Activated CD4-positive, alpha-beta T cell treated with anti-CD3 and anti-CD28 coated beads for 36 hours (primary cell): ENCODE results near the gene INPP5B. TPM values are rescaled to one million over a fixed set of nuclear protein-coding genes. Genes with fewer than 3 reads are reported as not detected.
A peak's percentile ranks its signal among the peaks of the same experiment; 100 is the strongest.

Experiments used
- ATAC-seq: fragments of 200-7000 bp; cut with Tn5 transposase; one replicate; pipeline ENCODE4 v1.10.0; 2021; ENCODE audit warnings: mild to moderate bottlenecking, moderate library complexity
- CTCF ChIA-PET: fragments of 350-600 bp; sonication (Branson Sonifier 250); formaldehyde crosslinking; loops from one replicate; lab custom pipeline; 2021; ENCODE audit warnings: antibody characterized with exemption; lab: Charles Lee
- POLR2A ChIA-PET: fragments of 350-600 bp; sonication (Branson Sonifier 250); formaldehyde crosslinking; loops from one replicate; lab custom pipeline; 2021; ENCODE audit warnings: antibody characterized with exemption, inconsistent platforms; lab: Charles Lee
- DNase-seq: peaks from one replicate; pipeline ENCODE4 v3.0.0-alpha.2; 2020
- H3K27ac Mint-ChIP-seq: one replicate; pipeline ENCODE4 v1.8.0; 2021; ENCODE audit warnings: mixed read lengths
- H3K27me3 Mint-ChIP-seq: one replicate; pipeline ENCODE4 v1.8.0; 2021; ENCODE audit warnings: mixed read lengths
- H3K36me3 Mint-ChIP-seq: one replicate; pipeline ENCODE4 v1.8.0; 2021; ENCODE audit warnings: low read depth, mixed read lengths
- H3K4me1 Mint-ChIP-seq: one replicate; pipeline ENCODE4 v1.8.0; 2021; ENCODE audit warnings: mixed read lengths
- H3K4me3 Mint-ChIP-seq: one replicate; pipeline ENCODE4 v1.8.0; 2021; ENCODE audit warnings: mild to moderate bottlenecking, moderate library complexity, mixed read lengths
- H3K9me3 Mint-ChIP-seq: one replicate; pipeline ENCODE4 v1.8.0; 2021; ENCODE audit warnings: low read depth, mixed read lengths
- intact Hi-C, 2 experiments: fragments of 100-400 bp; cut with DNase I in 1 of 2; cut with micrococcal nuclease in 1 of 2; formaldehyde crosslinking; loops; one replicate each; pipeline versions ENCODE4 v1.14.2 to v1.15.1; 2022 to 2024; cut with DNase I, micrococcal nuclease
- total RNA-seq, 2 experiments: library from RNA; stranded (reverse); gene quantifications; one replicate each; pipeline ENCODE4 v1.2.3, GENCODE V29; 2021

INPP5B gene
- total RNA-seq, 2 experiments from 2014 or later: 27.7 to 28.9 TPM

- intact Hi-C loops: no loop called here
- DNase-seq: no peak
- H3K4me1 Mint-ChIP-seq: peaks cover under 1% of the 10 kb centered on the region
- H3K27ac Mint-ChIP-seq: no peak overlapping the region
- H3K9me3 Mint-ChIP-seq: no peaks in the 10 kb centered on the region
- no peaks in the 10 kb centered on the region for H3K27me3 Mint-ChIP-seq
- ATAC-seq: no peak
- no peak overlapping the region for H3K4me3 Mint-ChIP-seq
- CTCF ChIA-PET: interaction anchor here (1.3 kb wide), 1 partner anchor 28 kb away, joined by 5 read pairs; the partner anchor contains the start of gene MTF1
- peaks cover 32% of the 10 kb centered on the region for H3K36me3 Mint-ChIP-seq
- POLR2A ChIA-PET: no interaction called here
Observed at GRCh38 chr1:37831809-37832208, 115.0 kb downstream of the INPP5B start.

GRCh38 chr1:37831109-37831508, 115.7 kb downstream of the INPP5B start:
- peaks cover 32% of the 10 kb centered on the region for H3K36me3 Mint-ChIP-seq
- no peak for DNase-seq
- intact Hi-C loops: no loop called here
- POLR2A ChIA-PET: no interaction called here
- no peak overlapping the region for H3K4me3 Mint-ChIP-seq
- CTCF ChIA-PET: interaction anchor here (0.6 to 1.3 kb wide), 2 partner anchors 28 to 1603 kb away, joined by 3 to 5 read pairs; partner anchors contain the start of gene MTF1
- no peaks in the 10 kb centered on the region for H3K9me3 Mint-ChIP-seq
- no peaks in the 10 kb centered on the region for H3K27me3 Mint-ChIP-seq
- no peak for ATAC-seq
- peaks cover 2% of the 10 kb centered on the region for H3K4me1 Mint-ChIP-seq
- H3K27ac Mint-ChIP-seq: no peak overlapping the region

GRCh38 chr1:37828410-37829074, 118.3 kb downstream of the INPP5B start:
- CTCF ChIA-PET: no interaction called here

GRCh38 chr1:37825506-37825905, 121.3 kb downstream of the INPP5B start:
- Mint-ChIP-seq H3K27me3 (no peaks in the 10 kb centered on the region), H3K4me3 (no peak overlapping the region), H3K27ac (peak overlapping the region; percentile 4), H3K9me3 (no peaks in the 10 kb centered on the region), H3K36me3 (peaks cover 33% of the 10 kb centered on the region), H3K4me1 (peaks cover 23% of the 10 kb centered on the region)
- CTCF ChIA-PET: interaction anchor here (0.7 kb wide), 1 partner anchor 86 kb away, joined by 3 read pairs; no protein-coding TSS in a partner anchor
- intact Hi-C loops: no loop called here
- DNase-seq (no peak), ATAC-seq (no peak)
- POLR2A ChIA-PET: no interaction called here

More at GRCh38 chr1:37828410-37829074, 118.3 kb downstream of the INPP5B start:
- peaks cover 23% of the 10 kb centered on the region for H3K36me3 Mint-ChIP-seq
- H3K27me3 Mint-ChIP-seq: no peaks in the 10 kb centered on the region
- intact Hi-C loops: no loop called here
- DNase-seq (no peak), ATAC-seq (no peak)
- no peak overlapping the region for H3K27ac Mint-ChIP-seq
- H3K4me3 Mint-ChIP-seq: no peak overlapping the region
- POLR2A ChIA-PET: interaction anchor here (0.6 kb wide), 1 partner anchor 98 kb away, joined by 3 read pairs; no protein-coding TSS in a partner anchor
- no peaks in the 10 kb centered on the region for H3K9me3 Mint-ChIP-seq
- peaks cover 15% of the 10 kb centered on the region for H3K4me1 Mint-ChIP-seq

- ChIA-PET CTCF (interaction anchor here (0.9 kb wide), 1 partner anchor 30 kb away, joined by 3 read pairs; no protein-coding TSS in a partner anchor), POLR2A (interaction anchor here (1.0 kb wide), 1 partner anchor 121 kb away, joined by 5 read pairs; no protein-coding TSS in a partner anchor)
- no peak overlapping the region for H3K4me3 Mint-ChIP-seq
- DNase-seq (no peak), ATAC-seq (no peak)
- H3K36me3 Mint-ChIP-seq: peaks cover 35% of the 10 kb centered on the region
- intact Hi-C loops: no loop called here
- H3K27me3 Mint-ChIP-seq: no peaks in the 10 kb centered on the region
- H3K9me3 Mint-ChIP-seq: no peaks in the 10 kb centered on the region
- peaks cover 23% of the 10 kb centered on the region for H3K4me1 Mint-ChIP-seq
- H3K27ac Mint-ChIP-seq: no peak overlapping the region
Observed at GRCh38 chr1:37824001-37824400, 122.9 kb downstream of the INPP5B start.

- CTCF ChIA-PET: interaction anchor here (0.6 to 1.0 kb wide), 4 partner anchors 31 to 897 kb away, joined by 3 read pairs; partner anchors contain the start of gene SNIP1
- POLR2A ChIA-PET: interaction anchor here (0.6 to 1.1 kb wide), 3 partner anchors 15 to 122 kb away, joined by 3 to 5 read pairs (median 3); no protein-coding TSS in a partner anchor
- peaks cover 31% of the 10 kb centered on the region for H3K36me3 Mint-ChIP-seq
- DNase-seq (peak; percentile 36), ATAC-seq (peak; percentile 82)
- peaks cover 23% of the 10 kb centered on the region for H3K4me1 Mint-ChIP-seq
- no peaks in the 10 kb centered on the region for H3K9me3 Mint-ChIP-seq
- H3K27ac Mint-ChIP-seq: peak overlapping the region; percentile 82
- H3K4me3 Mint-ChIP-seq: no peak overlapping the region
- H3K27me3 Mint-ChIP-seq: no peaks in the 10 kb centered on the region
- intact Hi-C loops: no loop called here
Observed at GRCh38 chr1:37822906-37823815, 123.7 kb downstream of the INPP5B start.

- no peaks in the 10 kb centered on the region for H3K9me3 Mint-ChIP-seq
- H3K36me3 Mint-ChIP-seq: peaks cover 36% of the 10 kb centered on the region
- no peak for DNase-seq
- H3K4me1 Mint-ChIP-seq: peaks cover 21% of the 10 kb centered on the region
- H3K27ac Mint-ChIP-seq: no peak overlapping the region
- ChIA-PET CTCF (interaction anchor here (0.5 to 0.7 kb wide), 2 partner anchors 30 to 129 kb away, joined by 3 read pairs; no protein-coding TSS in a partner anchor), POLR2A (no interaction called here)
- H3K27me3 Mint-ChIP-seq: no peaks in the 10 kb centered on the region
- ATAC-seq: no peak
- no peak overlapping the region for H3K4me3 Mint-ChIP-seq
- intact Hi-C loops: no loop called here
Observed at GRCh38 chr1:37821481-37821880, 125.4 kb downstream of the INPP5B start.

GRCh38 chr1:37817481-37817880, 129.4 kb downstream of the INPP5B start:
- H3K27ac Mint-ChIP-seq: no peak overlapping the region

GRCh38 chr1:37814252-37814651, 132.6 kb downstream of the INPP5B start:
- H3K4me1 Mint-ChIP-seq: peaks cover 16% of the 10 kb centered on the region
- H3K27ac Mint-ChIP-seq: no peak overlapping the region
- H3K9me3 Mint-ChIP-seq: no peaks in the 10 kb centered on the region
- CTCF ChIA-PET: interaction anchor here (1.1 kb wide), 1 partner anchor 45 kb away, joined by 3 read pairs; the partner anchor contains the start of gene MTF1
- H3K36me3 Mint-ChIP-seq: peaks cover 9% of the 10 kb centered on the region
- H3K27me3 Mint-ChIP-seq: no peaks in the 10 kb centered on the region
- POLR2A ChIA-PET: no interaction called here
- ATAC-seq (no peak), DNase-seq (no peak)
- intact Hi-C loops: loop anchor here in 1 of 2 experiments (5.0 kb wide), 1 partner anchor 173 kb away; no protein-coding TSS in a partner anchor
- H3K4me3 Mint-ChIP-seq: no peak overlapping the region

More at GRCh38 chr1:37817481-37817880, 129.4 kb downstream of the INPP5B start:
- DNase-seq: no peak
- Mint-ChIP-seq H3K36me3 (peaks cover 21% of the 10 kb centered on the region), H3K9me3 (no peaks in the 10 kb centered on the region), H3K4me3 (no peak overlapping the region), H3K4me1 (peaks cover 4% of the 10 kb centered on the region), H3K27me3 (no peaks in the 10 kb centered on the region)
- intact Hi-C loops: no loop called here
- POLR2A ChIA-PET: interaction anchor here (0.5 kb wide), 1 partner anchor 140 kb away, joined by 4 read pairs; no protein-coding TSS in a partner anchor
- peak; percentile 36 for ATAC-seq
- CTCF ChIA-PET: interaction anchor here (0.8 to 2.6 kb wide), 5 partner anchors 9 to 1359 kb away, joined by 3 to 8 read pairs (median 4); partner anchors contain the start of genes C1orf122, MTF1 and YRDC

- Mint-ChIP-seq H3K4me3 (no peak overlapping the region), H3K36me3 (peaks cover 9% of the 10 kb centered on the region), H3K4me1 (peaks cover 23% of the 10 kb centered on the region), H3K27ac (no peak overlapping the region), H3K27me3 (no peaks in the 10 kb centered on the region), H3K9me3 (no peaks in the 10 kb centered on the region)
- ATAC-seq (no peak), DNase-seq (no peak)
- ChIA-PET POLR2A (no interaction called here), CTCF (no interaction called here)
- intact Hi-C loops: loop anchor here in 1 of 2 experiments (5.0 kb wide), 1 partner anchor 174 kb away; no protein-coding TSS in a partner anchor
Observed at GRCh38 chr1:37813529-37814145, 133.2 kb downstream of the INPP5B start.
